CD4-positive, alpha-beta memory T cell (primary cell): ENCODE measurements around the gene DVL2. TPM values are rescaled to one million over a fixed set of nuclear protein-coding genes. Genes with fewer than 3 reads are reported as not detected.
"Not testable (repeated sequence)": the region's sequence is repeated elsewhere in the genome, so short reads cannot be mapped to it uniquely, and the experiment has no call there.

Source experiments
- CTCF ChIA-PET: fragments of 350-600 bp; sonication (Branson Sonifier 250); formaldehyde crosslinking; loops from one replicate; lab custom pipeline; 2021; ENCODE audit warnings: inconsistent platforms; ENCODE audit not compliant: partially characterized antibody; lab: Charles Lee
- POLR2A ChIA-PET: fragments of 350-600 bp; sonication (Branson Sonifier 250); formaldehyde crosslinking; loops from one replicate; lab custom pipeline; 2021; ENCODE audit not compliant: partially characterized antibody; lab: Charles Lee
- DNase-seq, 5 donors: peaks; one replicate each; pipeline versions ENCODE4 v3.0.0 to v3.0.0-alpha.2; 2020 to 2022; ENCODE audit warnings: mixed read lengths in 1 of 5
- H3K27ac ChIP-seq: one replicate; pipeline ENCODE4 v1.7.0; 2013; ENCODE audit warnings: low read depth, low read length
- H3K27me3 ChIP-seq: 2 replicates; pipeline ENCODE4 v1.7.0; 2013; ENCODE audit warnings: mild to moderate bottlenecking, low read length, moderate library complexity; ENCODE audit not compliant: insufficient read depth
- H3K36me3 ChIP-seq: 2 replicates; pipeline ENCODE4 v1.7.0; 2013; ENCODE audit warnings: mild to moderate bottlenecking, low read length, moderate library complexity; ENCODE audit not compliant: insufficient read depth
- H3K4me1 ChIP-seq: 2 replicates; pipeline ENCODE4 v1.7.0; 2013; ENCODE audit warnings: mild to moderate bottlenecking, low read length, moderate library complexity; ENCODE audit not compliant: insufficient read depth
- H3K4me3 ChIP-seq, 2 donors: one replicate each; pipeline ENCODE4 v1.7.0; 2013; ENCODE audit warnings: low read length in 2 of 2, mild to moderate bottlenecking in 1 of 2
- H3K9me3 ChIP-seq, 2 donors: one replicate each; pipeline ENCODE4 v1.7.0; 2013; ENCODE audit warnings: low read length in 2 of 2, control low read depth in 1 of 2; ENCODE audit not compliant: control insufficient read depth in 1 of 2
- H3K27ac Mint-ChIP-seq, 7 donors: one replicate each; pipeline ENCODE4 v1.8.0; 2020 to 2021; ENCODE audit warnings: mixed read lengths in 7 of 7, mild to moderate bottlenecking in 6 of 7, inconsistent platforms in 3 of 7, moderate library complexity in 3 of 7
- H3K27me3 Mint-ChIP-seq, 2 donors: one replicate each; pipeline ENCODE4 v1.8.0; 2020 to 2021; ENCODE audit warnings: mixed read lengths in 2 of 2
- H3K36me3 Mint-ChIP-seq, 2 donors: one replicate each; pipeline ENCODE4 v1.8.0; 2020 to 2021; ENCODE audit warnings: mixed read lengths in 2 of 2, inconsistent platforms in 1 of 2, mild to moderate bottlenecking in 1 of 2
- H3K4me1 Mint-ChIP-seq, 4 donors: one replicate each; pipeline ENCODE4 v1.8.0; 2020 to 2021; ENCODE audit warnings: mixed read lengths in 4 of 4, mild to moderate bottlenecking in 1 of 4
- H3K4me3 Mint-ChIP-seq, 8 donors: one replicate each; pipeline ENCODE4 v1.8.0; 2020 to 2021; ENCODE audit warnings: mixed read lengths in 8 of 8, mild to moderate bottlenecking in 7 of 8, moderate library complexity in 6 of 8, inconsistent platforms in 3 of 8
- H3K9me3 Mint-ChIP-seq, 8 donors: one replicate each; pipeline ENCODE4 v1.8.0; 2020 to 2021; ENCODE audit warnings: mixed read lengths in 8 of 8, mild to moderate bottlenecking in 5 of 8, inconsistent platforms in 3 of 8, moderate library complexity in 1 of 8
- intact Hi-C: fragments of 100-400 bp; cut with micrococcal nuclease; formaldehyde crosslinking; loops from one replicate; pipeline ENCODE4 v1.15.1; 2023
- polyA plus RNA-seq, 2 donors: library from polyadenylated mRNA; unstranded; fragments of 300-500 nt; fragmentation: Illumina TruSeq; gene quantifications; one replicate each; pipeline ENCODE4 v1.2.3, GENCODE V29; 2021
- total RNA-seq, 2 experiments: library from RNA; stranded (reverse); gene quantifications; one replicate each; pipeline ENCODE4 v1.2.3, GENCODE V29; 2021

The DVL2 gene
- total and polyA plus RNA-seq, 4 experiments from 2014 or later: 22.0 to 76.8 (median 49.4) TPM

DNA sequence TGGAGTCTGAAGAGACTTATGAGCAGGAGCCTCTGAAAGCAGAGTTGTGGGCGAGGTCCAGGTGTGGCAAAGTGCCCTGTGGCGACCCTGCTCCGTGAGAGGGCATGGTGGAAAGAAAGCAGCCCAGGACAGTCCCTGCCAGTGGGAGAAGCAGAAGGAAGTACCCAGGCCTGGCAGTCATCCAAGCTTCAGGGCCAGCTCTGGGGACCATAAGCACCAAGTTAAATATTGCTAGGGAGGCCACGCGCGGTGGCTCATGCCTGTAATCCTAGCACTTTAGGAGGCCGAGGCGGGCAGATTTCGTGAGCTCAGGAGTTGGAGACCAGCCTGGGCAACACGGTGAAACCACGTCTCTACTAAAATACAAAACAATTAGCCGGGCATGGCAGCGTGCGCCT lies 50.2 kb downstream of the DVL2 start:
- CTCF ChIA-PET: interaction anchor here (0.6 kb wide), 1 partner anchor 15 kb away, joined by 3 read pairs; no protein-coding TSS in a partner anchor
- Mint-ChIP-seq H3K27ac (no peak overlapping the region), H3K27me3 (peaks cover 0 to 2% of the 10 kb centered on the region in 2 donors), H3K36me3 (no peaks in the 10 kb centered on the region), H3K4me1 (peaks cover 1 to 5% (median 4%) of the 10 kb centered on the region in 4 donors), H3K4me3 (no peak overlapping the region), H3K9me3 (no peaks in the 10 kb centered on the region)
- DNase-seq: no peak
- intact Hi-C loops: no loop called here
- H3K4me3 ChIP-seq: no peak overlapping the region
- no peaks in the 10 kb centered on the region for H3K36me3 ChIP-seq
- no peaks in the 10 kb centered on the region for H3K9me3 ChIP-seq
- H3K4me1 ChIP-seq: no peaks in the 10 kb centered on the region
- no peak overlapping the region for H3K27ac ChIP-seq
- POLR2A ChIA-PET: no interaction called here
- H3K27me3 ChIP-seq: no peaks in the 10 kb centered on the region

DNA sequence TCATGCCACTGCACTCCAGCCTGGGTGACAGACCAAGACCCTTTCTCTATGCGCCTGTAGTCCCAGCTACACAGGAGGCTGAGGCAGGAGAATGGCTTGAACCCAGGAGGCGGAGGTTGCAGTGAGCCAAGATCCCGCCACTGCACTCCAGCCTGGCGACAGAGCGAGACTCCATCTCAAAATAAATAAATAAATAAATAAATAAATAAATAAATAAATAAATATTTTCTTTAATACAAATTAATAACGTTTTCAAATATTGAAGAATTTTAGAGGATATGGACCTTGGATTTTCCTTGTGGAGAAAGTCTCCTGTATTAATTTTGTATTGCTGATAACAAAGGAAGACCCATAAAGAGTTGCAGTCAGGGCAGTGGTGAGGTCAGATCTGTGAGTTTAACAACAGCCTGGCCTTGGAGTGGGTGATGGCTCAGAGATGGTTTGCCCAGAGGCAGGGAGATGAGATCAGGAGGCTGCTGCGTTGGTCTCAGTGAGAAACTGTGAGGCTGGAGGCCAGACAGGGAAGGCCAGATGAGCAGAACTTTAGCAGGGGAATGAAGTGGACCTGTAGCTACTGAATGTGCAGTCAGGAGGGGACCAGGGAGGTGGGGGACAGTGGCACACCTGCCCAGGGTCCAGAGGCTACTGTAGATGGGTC lies 50.8 kb downstream of the DVL2 start:
- Mint-ChIP-seq H3K27ac (peak overlapping the region in 1 of 7 donors; percentile 83), H3K27me3 (peaks cover 0 to 2% of the 10 kb centered on the region in 2 donors), H3K36me3 (no peaks in the 10 kb centered on the region), H3K9me3 (no peaks in the 10 kb centered on the region), H3K4me3 (no peak overlapping the region), H3K4me1 (peaks cover 1 to 5% (median 4%) of the 10 kb centered on the region in 4 donors)
- intact Hi-C loops: no loop called here
- no peaks in the 10 kb centered on the region for H3K4me1 ChIP-seq
- no peaks in the 10 kb centered on the region for H3K36me3 ChIP-seq
- DNase-seq: no peak
- no peak overlapping the region for H3K4me3 ChIP-seq
- no peaks in the 10 kb centered on the region for H3K27me3 ChIP-seq
- CTCF ChIA-PET: interaction anchor here (0.6 kb wide), 1 partner anchor 15 kb away, joined by 3 read pairs; no protein-coding TSS in a partner anchor
- H3K27ac ChIP-seq: no peak overlapping the region
- H3K9me3 ChIP-seq: no peaks in the 10 kb centered on the region
- POLR2A ChIA-PET: no interaction called here

DNA sequence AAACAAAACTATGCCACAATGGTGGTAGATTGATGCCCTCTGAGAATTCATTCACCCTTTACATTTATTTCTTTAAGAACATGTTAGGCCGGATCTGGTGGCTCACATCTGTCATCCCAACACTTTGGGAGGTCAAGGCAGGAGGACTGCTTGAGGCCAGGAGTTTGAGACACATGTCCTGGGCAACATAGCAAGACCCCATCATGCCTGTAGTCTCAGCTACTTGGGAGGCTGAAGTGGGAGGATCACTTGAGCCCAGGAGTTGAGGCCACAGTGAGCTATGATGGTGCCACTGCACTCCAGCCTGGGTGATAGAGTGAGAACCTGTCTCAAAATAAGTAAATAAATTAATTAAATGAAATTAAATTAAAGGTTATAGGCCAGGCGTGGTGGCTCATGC lies 52.2 kb downstream of the DVL2 start:
- CTCF ChIA-PET: not testable (repeated sequence)

DNA sequence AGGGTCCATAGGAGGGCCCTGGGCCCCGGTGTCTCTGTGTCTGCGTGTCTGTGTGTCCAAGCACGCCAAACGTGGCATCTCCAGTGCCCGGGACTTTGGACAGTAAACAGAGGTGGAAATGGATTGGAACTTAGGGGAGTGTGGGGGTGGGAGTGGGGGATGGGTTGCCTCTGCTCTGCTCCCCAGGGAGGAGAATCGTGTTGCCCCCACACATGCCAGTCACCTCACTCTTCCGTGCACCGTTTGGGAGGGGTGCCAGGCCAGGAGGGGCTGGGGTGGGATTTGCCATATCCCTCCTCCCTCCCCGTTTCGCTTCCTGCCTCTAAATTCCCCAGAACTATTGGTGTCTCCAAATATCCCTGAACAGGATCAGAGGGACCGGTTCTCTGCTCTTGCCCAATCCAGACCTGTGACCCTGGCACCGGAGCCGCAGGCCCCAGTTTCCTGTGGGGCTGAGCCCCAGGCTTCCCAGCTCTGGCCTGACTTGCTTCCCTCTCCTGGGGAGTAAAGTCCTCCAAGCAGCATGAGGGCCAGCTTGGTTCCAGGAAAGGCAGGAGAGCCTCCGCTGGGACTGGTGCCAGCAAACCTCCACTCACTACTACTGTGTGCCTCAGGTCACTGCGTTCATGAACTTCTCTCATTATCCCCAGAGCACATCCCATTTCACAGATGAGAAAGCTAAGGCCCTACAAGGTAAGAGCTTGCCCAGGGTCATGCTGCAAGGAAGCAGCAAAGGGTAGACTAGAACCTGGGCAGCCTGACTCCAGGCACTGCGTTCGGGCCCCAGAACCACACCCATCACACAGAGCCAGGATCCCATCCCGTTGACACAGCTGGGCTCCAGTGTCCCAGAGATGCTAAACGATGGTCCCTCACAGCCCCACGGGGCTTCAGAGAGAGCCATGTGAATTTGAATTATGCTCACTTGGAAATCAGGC lies 54.7 kb downstream of the DVL2 start, which contains the start of gene ASGR1:
Gene ASGR1, minus strand, starts transcription at position 54 of the 938 bp plus-strand sequence. CDS start 807 bp downstream, outside the sequence.
- Mint-ChIP-seq H3K27ac (peak within 1 kb of the TSS in 2 of 7 donors; percentile 22 to 82), H3K4me3 (peak within 1 kb of the TSS in 2 of 8 donors; percentile 66 to 78), H3K36me3 (no peaks in the 10 kb centered on the region), H3K9me3 (no peaks in the 10 kb centered on the region), H3K4me1 (peaks cover 7 to 12% (median 8%) of the 10 kb centered on the region in 4 donors), H3K27me3 (peaks cover 8 to 11% of the 10 kb centered on the region in 2 donors)
- no peak within 1 kb of the TSS for H3K4me3 ChIP-seq
- intact Hi-C loops: no loop called here
- H3K36me3 ChIP-seq: no peaks in the 10 kb centered on the region
- H3K27me3 ChIP-seq: peaks cover 18% of the 10 kb centered on the region
- no peak for DNase-seq
- ChIA-PET POLR2A (no interaction called here), CTCF (interaction anchor here (1.0 to 3.0 kb wide), 4 partner anchors 14 to 134 kb away, joined by 3 to 12 read pairs (median 7); no protein-coding TSS in a partner anchor)
- H3K9me3 ChIP-seq: no peaks in the 10 kb centered on the region
- H3K4me1 ChIP-seq: peaks cover 19% of the 10 kb centered on the region
- no peak within 1 kb of the TSS for H3K27ac ChIP-seq

More for the DNA sequence above, 52.2 kb downstream of the DVL2 start:
- peaks cover 9 to 17% (median 12%) of the 10 kb centered on the region in 4 donors for H3K4me1 Mint-ChIP-seq
- POLR2A ChIA-PET, H3K9me3 ChIP-seq, H3K4me3 Mint-ChIP-seq, H3K36me3 Mint-ChIP-seq, H3K27ac ChIP-seq, H3K36me3 ChIP-seq, H3K9me3 Mint-ChIP-seq, DNase-seq, H3K4me3 ChIP-seq, intact Hi-C loops: not testable (repeated sequence)
- peak overlapping the region in 1 of 7 donors; percentile 43 for H3K27ac Mint-ChIP-seq
- H3K4me1 ChIP-seq: peaks cover 10% of the 10 kb centered on the region
- peaks cover 12% of the 10 kb centered on the region for H3K27me3 ChIP-seq
- H3K27me3 Mint-ChIP-seq: peaks cover 8 to 11% of the 10 kb centered on the region in 2 donors

DNA sequence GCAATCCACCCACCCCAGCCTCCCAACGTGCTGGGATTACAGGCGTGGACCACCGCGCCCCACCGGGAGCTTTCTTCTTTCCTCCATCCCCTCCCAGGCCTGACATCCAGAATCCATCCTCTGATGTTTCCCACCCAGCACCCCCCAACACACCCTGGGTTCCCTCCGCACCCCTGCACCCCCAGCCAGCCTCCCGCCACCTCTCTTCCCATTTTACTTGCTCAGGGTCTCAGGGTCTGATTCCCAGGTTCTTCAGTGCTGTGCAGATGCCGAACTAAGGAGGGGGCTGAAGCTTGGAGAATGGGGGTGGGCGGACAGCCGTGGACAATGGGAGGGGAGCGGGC lies 55.4 kb downstream of the DVL2 start:
- ChIA-PET POLR2A (no interaction called here), CTCF (interaction anchor here (1.0 to 3.0 kb wide), 4 partner anchors 15 to 133 kb away, joined by 3 to 12 read pairs (median 7); no protein-coding TSS in a partner anchor)
- no peaks in the 10 kb centered on the region for H3K9me3 ChIP-seq
- no peaks in the 10 kb centered on the region for H3K36me3 ChIP-seq
- H3K27me3 ChIP-seq: peaks cover 18% of the 10 kb centered on the region
- Mint-ChIP-seq H3K9me3 (no peaks in the 10 kb centered on the region), H3K4me3 (no peak overlapping the region), H3K27me3 (peaks cover 8 to 11% of the 10 kb centered on the region in 2 donors), H3K4me1 (peaks cover 7 to 12% (median 8%) of the 10 kb centered on the region in 4 donors), H3K36me3 (no peaks in the 10 kb centered on the region), H3K27ac (peak overlapping the region in 1 of 7 donors; percentile 82)
- no peak for DNase-seq
- no peak overlapping the region for H3K27ac ChIP-seq
- intact Hi-C loops: no loop called here
- H3K4me1 ChIP-seq: peaks cover 25% of the 10 kb centered on the region
- no peak overlapping the region for H3K4me3 ChIP-seq

DNA sequence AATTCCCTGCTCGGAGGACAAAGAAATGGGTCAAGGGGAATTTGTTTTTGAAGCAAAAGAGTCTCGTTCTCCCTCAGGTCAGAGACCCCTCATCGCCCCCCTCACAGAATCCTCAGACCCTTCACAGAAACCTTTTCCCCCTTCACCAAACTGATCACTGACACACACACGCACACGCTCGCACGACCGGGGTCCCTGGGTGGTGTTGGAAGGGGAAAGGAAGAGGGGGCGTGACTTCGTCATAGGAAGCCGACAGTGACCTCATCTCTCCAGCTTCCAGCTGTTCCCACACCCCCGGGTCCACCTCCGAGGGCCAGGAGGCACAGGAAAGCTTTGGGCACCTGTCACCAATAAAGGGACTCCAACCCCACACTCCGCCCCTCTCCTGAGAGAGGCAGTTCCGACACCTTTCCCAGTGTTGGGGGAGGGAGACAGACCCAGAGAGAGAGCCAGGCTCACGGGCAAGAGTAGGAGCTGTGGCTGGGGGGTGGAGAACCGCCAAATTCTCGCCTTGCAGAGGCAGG lies 56.3 kb downstream of the DVL2 start:
- intact Hi-C loops: loop anchor here (1.0 kb wide), 2 partner anchors 126 to 132 kb away; no protein-coding TSS in a partner anchor
- H3K27me3 ChIP-seq: peaks cover 18% of the 10 kb centered on the region
- Mint-ChIP-seq H3K4me3 (peak overlapping the region in 7 of 8 donors; percentile 1 to 78 (median 67)), H3K9me3 (no peaks in the 10 kb centered on the region), H3K4me1 (peaks cover 7 to 12% (median 8%) of the 10 kb centered on the region in 4 donors), H3K27ac (peak overlapping the region in 4 of 7 donors; percentile 32 to 84 (median 66)), H3K27me3 (peaks cover 8 to 11% of the 10 kb centered on the region in 2 donors), H3K36me3 (no peaks in the 10 kb centered on the region)
- no peaks in the 10 kb centered on the region for H3K9me3 ChIP-seq
- no peak overlapping the region for H3K27ac ChIP-seq
- no peaks in the 10 kb centered on the region for H3K36me3 ChIP-seq
- ChIA-PET CTCF (interaction anchor here (0.8 to 3.0 kb wide), 18 partner anchors 8 to 593 kb away, joined by 3 to 12 read pairs (median 4); no protein-coding TSS in a partner anchor), POLR2A (interaction anchor here (1.0 to 1.8 kb wide), 6 partner anchors 41 to 166 kb away, joined by 3 to 7 read pairs (median 4); partner anchors contain the start of genes ACADVL, DLG4, DVL2 and GABARAP)
- DNase-seq: no peak
- no peak overlapping the region for H3K4me3 ChIP-seq
- H3K4me1 ChIP-seq: peaks cover 25% of the 10 kb centered on the region
